GM12878 (cell line): ENCODE data around the gene MST1R. TPM values are rescaled to one million over a fixed set of nuclear protein-coding genes. Genes with fewer than 3 reads are reported as not detected.

ENCODE experiments used
- FOXM1 ChIP-seq: IDR thresholded peaks from 2 replicates; pipeline ENCODE4 v1.6.1; 2012; ENCODE audit warnings: low read depth, mild to moderate bottlenecking, inconsistent platforms, low read length, moderate library complexity
- GABPA ChIP-seq: IDR thresholded peaks from 2 replicates; pipeline ENCODE4 v1.6.1; 2014; ENCODE audit warnings: antibody characterized with exemption, low read depth, mild to moderate bottlenecking, inconsistent platforms
- NBN ChIP-seq: fragments of 450-650 bp; IDR thresholded peaks from 2 replicates; pipeline ENCODE4 v1.6.1; 2016
- POLR2A ChIP-seq: IDR thresholded peaks from 2 replicates; pipeline ENCODE4 v1.6.1; 2011; ENCODE audit warnings: low read depth, mild to moderate bottlenecking, low read length
- RAD21 ChIP-seq: IDR thresholded peaks from 2 replicates; pipeline ENCODE4 v1.6.1; 2011; ENCODE audit warnings: mild to moderate bottlenecking, low read depth, low read length, moderate library complexity; ENCODE audit not compliant: insufficient read depth
- SMAD1 ChIP-seq: fragments of 450-650 bp; IDR thresholded peaks from 2 replicates; pipeline ENCODE4 v1.6.1; 2018; ENCODE audit warnings: mild to moderate bottlenecking, low read depth; ENCODE audit not compliant: partially characterized antibody
- polyA plus RNA-seq, 11 experiments: library from polyadenylated mRNA; depleted of rRNA in 4 of 11; unstranded in 6 of 11; stranded (reverse) in 5 of 11; fragments of >200 nt; fragmentation: Nextera tagmentation in 4 of 11; fragmentation: Illumina TruSeq in 1 of 11; extraction: Ambion mirVana in 4 of 11; extraction: Trizol in 1 of 11; gene quantifications; 1 replicate in 1 of 11; 2 replicates in 10 of 11; pipeline versions ENCODE4 v1.2.1 to v1.2.3, GENCODE V29; 2011 to 2016; ENCODE audit warnings: inconsistent platforms in 2 of 11, missing spikeins in 2 of 11, low read depth in 1 of 11
- total RNA-seq, 4 experiments: library from RNA; depleted of rRNA in 3 of 4; stranded (reverse); fragments of >200 nt in 3 of 4; fragmentation: Illumina TruSeq in 1 of 4; extraction: Trizol in 1 of 4; gene quantifications; 2 replicates each; pipeline versions ENCODE4 v1.2.1 to v1.2.3, GENCODE V29; 2013 to 2021
- TF ChIP-seq, protein P1 (sequence below): fragments of 450-650 bp; IDR thresholded peaks from 2 replicates; pipeline ENCODE4 v1.6.1; 2017; ENCODE audit warnings: low read depth, mild to moderate bottlenecking, moderate library complexity
- TF ChIP-seq, protein P2 (sequence below): fragments of 450-650 bp; IDR thresholded peaks from 2 replicates; pipeline ENCODE4 v1.6.1; 2016; ENCODE audit warnings: mild to moderate bottlenecking
- TF ChIP-seq, protein P3 (sequence below): fragments of 450-650 bp; IDR thresholded peaks from 2 replicates; pipeline ENCODE4 v1.6.1; 2017; ENCODE audit warnings: mild to moderate bottlenecking, moderate library complexity
- TF ChIP-seq, protein P4 (sequence below): IDR thresholded peaks from 2 replicates; pipeline ENCODE4 v1.6.1; 2011; ENCODE audit warnings: low read depth, mild to moderate bottlenecking, low read length, moderate library complexity, borderline replicate concordance; ENCODE audit errors: extremely low read depth

Gene MST1R
- total and polyA plus RNA-seq, 10 of the 15 experiments (the other 5 are each of a cell fraction or from before 2014, with no cell fraction given) = 0.40 to 5.6 (median 1.2) TPM

DNA sequence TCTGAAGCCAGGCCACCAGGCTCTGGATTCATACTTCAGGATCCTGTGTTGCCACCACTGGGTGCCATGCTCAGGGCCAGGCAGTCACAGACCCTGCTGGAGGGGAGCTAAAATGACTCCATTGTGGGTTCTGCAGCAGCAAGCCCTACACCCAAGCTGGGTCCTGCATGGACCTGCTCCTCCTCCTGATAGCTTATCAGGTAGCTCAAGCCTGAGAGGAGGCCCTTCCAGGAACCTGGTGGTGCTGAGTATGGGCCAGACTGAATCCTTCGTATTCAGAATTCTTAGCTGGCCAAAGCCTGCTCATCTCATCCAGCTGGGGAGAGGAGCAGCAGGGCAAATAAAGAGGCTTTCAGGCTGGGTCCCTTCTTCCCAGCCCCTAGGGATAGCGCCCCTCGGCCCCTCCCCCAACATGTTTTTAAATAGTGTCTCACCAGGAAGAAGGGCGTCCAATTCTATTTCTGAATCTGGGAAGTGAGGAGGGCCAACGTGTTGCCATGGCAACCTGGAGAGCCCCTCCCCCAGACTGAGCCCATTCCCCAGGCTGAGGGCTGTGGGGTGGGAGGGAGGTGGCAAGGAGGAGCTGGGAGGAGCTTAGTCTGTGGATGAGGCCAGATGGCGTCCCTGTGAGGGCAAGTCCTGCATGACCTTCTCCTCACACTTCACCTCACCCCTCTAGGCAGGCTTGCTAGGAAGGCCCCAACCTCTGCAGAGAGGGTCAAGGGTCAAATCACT, 22.9 kb downstream of the MST1R start (continued):
- TF ChIP-seq, protein P1, sequence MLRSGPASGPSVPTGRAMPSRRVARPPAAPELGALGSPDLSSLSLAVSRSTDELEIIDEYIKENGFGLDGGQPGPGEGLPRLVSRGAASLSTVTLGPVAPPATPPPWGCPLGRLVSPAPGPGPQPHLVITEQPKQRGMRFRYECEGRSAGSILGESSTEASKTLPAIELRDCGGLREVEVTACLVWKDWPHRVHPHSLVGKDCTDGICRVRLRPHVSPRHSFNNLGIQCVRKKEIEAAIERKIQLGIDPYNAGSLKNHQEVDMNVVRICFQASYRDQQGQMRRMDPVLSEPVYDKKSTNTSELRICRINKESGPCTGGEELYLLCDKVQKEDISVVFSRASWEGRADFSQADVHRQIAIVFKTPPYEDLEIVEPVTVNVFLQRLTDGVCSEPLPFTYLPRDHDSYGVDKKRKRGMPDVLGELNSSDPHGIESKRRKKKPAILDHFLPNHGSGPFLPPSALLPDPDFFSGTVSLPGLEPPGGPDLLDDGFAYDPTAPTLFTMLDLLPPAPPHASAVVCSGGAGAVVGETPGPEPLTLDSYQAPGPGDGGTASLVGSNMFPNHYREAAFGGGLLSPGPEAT = no peak
- TF ChIP-seq, protein P2, sequence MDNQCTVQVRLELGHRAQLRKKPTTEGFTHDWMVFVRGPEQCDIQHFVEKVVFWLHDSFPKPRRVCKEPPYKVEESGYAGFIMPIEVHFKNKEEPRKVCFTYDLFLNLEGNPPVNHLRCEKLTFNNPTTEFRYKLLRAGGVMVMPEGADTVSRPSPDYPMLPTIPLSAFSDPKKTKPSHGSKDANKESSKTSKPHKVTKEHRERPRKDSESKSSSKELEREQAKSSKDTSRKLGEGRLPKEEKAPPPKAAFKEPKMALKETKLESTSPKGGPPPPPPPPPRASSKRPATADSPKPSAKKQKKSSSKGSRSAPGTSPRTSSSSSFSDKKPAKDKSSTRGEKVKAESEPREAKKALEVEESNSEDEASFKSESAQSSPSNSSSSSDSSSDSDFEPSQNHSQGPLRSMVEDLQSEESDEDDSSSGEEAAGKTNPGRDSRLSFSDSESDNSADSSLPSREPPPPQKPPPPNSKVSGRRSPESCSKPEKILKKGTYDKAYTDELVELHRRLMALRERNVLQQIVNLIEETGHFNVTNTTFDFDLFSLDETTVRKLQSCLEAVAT = no peak
- TF ChIP-seq FOXM1 = no peak
- TF ChIP-seq GABPA = no peak
- no peak for TF ChIP-seq RAD21
- no peak for TF ChIP-seq POLR2A
- TF ChIP-seq NBN = no peak
- TF ChIP-seq, protein P3, sequence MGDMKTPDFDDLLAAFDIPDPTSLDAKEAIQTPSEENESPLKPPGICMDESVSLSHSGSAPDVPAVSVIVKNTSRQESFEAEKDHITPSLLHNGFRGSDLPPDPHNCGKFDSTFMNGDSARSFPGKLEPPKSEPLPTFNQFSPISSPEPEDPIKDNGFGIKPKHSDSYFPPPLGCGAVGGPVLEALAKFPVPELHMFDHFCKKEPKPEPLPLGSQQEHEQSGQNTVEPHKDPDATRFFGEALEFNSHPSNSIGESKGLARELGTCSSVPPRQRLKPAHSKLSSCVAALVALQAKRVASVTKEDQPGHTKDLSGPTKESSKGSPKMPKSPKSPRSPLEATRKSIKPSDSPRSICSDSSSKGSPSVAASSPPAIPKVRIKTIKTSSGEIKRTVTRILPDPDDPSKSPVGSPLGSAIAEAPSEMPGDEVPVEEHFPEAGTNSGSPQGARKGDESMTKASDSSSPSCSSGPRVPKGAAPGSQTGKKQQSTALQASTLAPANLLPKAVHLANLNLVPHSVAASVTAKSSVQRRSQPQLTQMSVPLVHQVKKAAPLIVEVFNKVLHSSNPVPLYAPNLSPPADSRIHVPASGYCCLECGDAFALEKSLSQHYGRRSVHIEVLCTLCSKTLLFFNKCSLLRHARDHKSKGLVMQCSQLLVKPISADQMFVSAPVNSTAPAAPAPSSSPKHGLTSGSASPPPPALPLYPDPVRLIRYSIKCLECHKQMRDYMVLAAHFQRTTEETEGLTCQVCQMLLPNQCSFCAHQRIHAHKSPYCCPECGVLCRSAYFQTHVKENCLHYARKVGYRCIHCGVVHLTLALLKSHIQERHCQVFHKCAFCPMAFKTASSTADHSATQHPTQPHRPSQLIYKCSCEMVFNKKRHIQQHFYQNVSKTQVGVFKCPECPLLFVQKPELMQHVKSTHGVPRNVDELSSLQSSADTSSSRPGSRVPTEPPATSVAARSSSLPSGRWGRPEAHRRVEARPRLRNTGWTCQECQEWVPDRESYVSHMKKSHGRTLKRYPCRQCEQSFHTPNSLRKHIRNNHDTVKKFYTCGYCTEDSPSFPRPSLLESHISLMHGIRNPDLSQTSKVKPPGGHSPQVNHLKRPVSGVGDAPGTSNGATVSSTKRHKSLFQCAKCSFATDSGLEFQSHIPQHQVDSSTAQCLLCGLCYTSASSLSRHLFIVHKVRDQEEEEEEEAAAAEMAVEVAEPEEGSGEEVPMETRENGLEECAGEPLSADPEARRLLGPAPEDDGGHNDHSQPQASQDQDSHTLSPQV = no peak
- TF ChIP-seq, protein P4, sequence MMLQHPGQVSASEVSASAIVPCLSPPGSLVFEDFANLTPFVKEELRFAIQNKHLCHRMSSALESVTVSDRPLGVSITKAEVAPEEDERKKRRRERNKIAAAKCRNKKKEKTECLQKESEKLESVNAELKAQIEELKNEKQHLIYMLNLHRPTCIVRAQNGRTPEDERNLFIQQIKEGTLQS = no peak
- TF ChIP-seq SMAD1 = no peak
